ENCODE measurements around the gene ACADS. TPM values are rescaled to one million over a fixed set of nuclear protein-coding genes. Genes with fewer than 3 reads are reported as not detected.

The ACADS gene
- polyA plus RNA-seq, 1 donor from 2014 or later: 3.6 TPM

DNA sequence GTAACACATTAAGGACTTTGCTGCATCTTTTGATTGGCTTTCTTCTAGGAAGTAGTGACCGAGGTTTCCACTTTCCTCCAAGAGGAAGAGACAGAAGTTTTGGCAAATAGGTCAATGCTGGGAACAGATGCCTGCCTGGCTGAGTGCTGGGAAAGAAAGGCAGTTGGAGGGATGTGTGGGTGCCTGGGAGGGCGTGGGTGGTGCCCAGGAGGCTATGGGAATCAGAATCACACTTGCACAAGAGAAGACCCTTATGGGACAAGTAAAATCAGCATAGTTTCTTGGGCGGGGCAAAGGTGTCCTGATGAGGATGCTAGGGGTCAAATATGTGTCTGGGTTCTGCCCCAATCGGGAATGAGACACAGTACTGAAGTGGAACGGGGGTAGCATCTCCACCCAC is 906 bp upstream of the ACADS start:
- H3K27me3 ChIP-seq (ENCODE audit: insufficient read depth, low read depth, low read length): no peaks in the 10 kb centered on the region
- no peak overlapping the region for H3K27ac ChIP-seq (ENCODE audit: low read length)
- TF ChIP-seq POLR2AphosphoS5 (IDR thresholded peaks at IDR 0.05) (no peak), TAF1 (IDR thresholded peaks at IDR 0.05; ENCODE audit: low read depth) (no peak), EZH2 (IDR thresholded peaks at IDR 0.05; ENCODE audit: borderline replicate concordance, insufficient read depth, low read length, poor library complexity, severe bottlenecking) (no peak), SMC3 (conservative IDR thresholded peaks at IDR 0.05; ENCODE audit: poor library complexity) (no peak), RAD21 (conservative IDR thresholded peaks at IDR 0.05) (no peak), EP300 (conservative IDR thresholded peaks at IDR 0.05; ENCODE audit: poor library complexity, severe bottlenecking) (no peak), MXI1 (conservative IDR thresholded peaks at IDR 0.05; ENCODE audit: poor library complexity, severe bottlenecking) (no peak)
- TF ChIP-seq, protein P1, sequence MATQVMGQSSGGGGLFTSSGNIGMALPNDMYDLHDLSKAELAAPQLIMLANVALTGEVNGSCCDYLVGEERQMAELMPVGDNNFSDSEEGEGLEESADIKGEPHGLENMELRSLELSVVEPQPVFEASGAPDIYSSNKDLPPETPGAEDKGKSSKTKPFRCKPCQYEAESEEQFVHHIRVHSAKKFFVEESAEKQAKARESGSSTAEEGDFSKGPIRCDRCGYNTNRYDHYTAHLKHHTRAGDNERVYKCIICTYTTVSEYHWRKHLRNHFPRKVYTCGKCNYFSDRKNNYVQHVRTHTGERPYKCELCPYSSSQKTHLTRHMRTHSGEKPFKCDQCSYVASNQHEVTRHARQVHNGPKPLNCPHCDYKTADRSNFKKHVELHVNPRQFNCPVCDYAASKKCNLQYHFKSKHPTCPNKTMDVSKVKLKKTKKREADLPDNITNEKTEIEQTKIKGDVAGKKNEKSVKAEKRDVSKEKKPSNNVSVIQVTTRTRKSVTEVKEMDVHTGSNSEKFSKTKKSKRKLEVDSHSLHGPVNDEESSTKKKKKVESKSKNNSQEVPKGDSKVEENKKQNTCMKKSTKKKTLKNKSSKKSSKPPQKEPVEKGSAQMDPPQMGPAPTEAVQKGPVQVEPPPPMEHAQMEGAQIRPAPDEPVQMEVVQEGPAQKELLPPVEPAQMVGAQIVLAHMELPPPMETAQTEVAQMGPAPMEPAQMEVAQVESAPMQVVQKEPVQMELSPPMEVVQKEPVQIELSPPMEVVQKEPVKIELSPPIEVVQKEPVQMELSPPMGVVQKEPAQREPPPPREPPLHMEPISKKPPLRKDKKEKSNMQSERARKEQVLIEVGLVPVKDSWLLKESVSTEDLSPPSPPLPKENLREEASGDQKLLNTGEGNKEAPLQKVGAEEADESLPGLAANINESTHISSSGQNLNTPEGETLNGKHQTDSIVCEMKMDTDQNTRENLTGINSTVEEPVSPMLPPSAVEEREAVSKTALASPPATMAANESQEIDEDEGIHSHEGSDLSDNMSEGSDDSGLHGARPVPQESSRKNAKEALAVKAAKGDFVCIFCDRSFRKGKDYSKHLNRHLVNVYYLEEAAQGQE (IDR thresholded peaks at IDR 0.05; ENCODE audit: borderline replicate concordance): no peak
- TF ChIP-seq, protein P2, sequence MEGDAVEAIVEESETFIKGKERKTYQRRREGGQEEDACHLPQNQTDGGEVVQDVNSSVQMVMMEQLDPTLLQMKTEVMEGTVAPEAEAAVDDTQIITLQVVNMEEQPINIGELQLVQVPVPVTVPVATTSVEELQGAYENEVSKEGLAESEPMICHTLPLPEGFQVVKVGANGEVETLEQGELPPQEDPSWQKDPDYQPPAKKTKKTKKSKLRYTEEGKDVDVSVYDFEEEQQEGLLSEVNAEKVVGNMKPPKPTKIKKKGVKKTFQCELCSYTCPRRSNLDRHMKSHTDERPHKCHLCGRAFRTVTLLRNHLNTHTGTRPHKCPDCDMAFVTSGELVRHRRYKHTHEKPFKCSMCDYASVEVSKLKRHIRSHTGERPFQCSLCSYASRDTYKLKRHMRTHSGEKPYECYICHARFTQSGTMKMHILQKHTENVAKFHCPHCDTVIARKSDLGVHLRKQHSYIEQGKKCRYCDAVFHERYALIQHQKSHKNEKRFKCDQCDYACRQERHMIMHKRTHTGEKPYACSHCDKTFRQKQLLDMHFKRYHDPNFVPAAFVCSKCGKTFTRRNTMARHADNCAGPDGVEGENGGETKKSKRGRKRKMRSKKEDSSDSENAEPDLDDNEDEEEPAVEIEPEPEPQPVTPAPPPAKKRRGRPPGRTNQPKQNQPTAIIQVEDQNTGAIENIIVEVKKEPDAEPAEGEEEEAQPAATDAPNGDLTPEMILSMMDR (IDR thresholded peaks at IDR 0.05; ENCODE audit: poor library complexity, severe bottlenecking): no peak
- H3K9me3 ChIP-seq (ENCODE audit: low read length): no peaks in the 10 kb centered on the region
- H3K4me3 ChIP-seq (ENCODE audit: low read length): no peak overlapping the region
- H3K4me2 ChIP-seq (ENCODE audit: low read length): no peak overlapping the region
- H4K20me1 ChIP-seq (ENCODE audit: insufficient read depth): no peaks in the 10 kb centered on the region
- H3K79me2 ChIP-seq (replicated peaks; ENCODE audit: insufficient read depth, low read length): no peaks in the 10 kb centered on the region
- H3K9me2 ChIP-seq (ENCODE audit: insufficient read depth, low read length): no peaks in the 10 kb centered on the region
- no peaks in the 10 kb centered on the region for H3F3A ChIP-seq (ENCODE audit: insufficient read depth, low read length, poor library complexity, severe bottlenecking)
- no peaks in the 10 kb centered on the region for H3K36me3 ChIP-seq (ENCODE audit: insufficient read depth, low read length)
- H3K9ac ChIP-seq (ENCODE audit: low read length): no peak overlapping the region
- no peak overlapping the region for H2AFZ ChIP-seq (ENCODE audit: low read depth, low read length)

DNA sequence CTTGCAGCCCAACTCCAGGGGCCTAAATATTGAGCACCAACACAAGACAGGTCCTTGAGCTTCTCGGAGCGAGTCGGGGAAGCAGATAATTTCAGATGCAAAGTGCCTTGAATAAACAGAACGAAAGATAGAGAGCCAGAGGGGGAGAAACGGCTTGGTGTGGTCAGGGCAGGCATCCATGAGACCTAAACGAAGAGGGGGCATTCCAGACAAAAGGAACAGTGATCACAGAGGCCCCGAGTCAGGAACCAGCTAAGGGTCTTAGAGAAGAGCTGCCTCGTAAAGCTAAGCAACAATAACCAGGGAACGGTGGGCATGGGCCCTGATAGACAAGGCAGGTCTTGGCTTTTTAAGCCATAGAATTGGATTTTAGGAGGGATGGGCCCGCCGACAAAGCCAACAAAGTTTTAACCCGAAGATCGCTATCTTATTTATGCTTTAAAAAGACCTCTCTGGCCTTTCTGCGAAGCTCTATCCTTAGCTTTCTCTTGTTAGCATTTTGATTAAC is 421 bp upstream of the ACADS start:
- H3K27ac ChIP-seq (ENCODE audit: low read length): no peak overlapping the region
- H3K27me3 ChIP-seq (ENCODE audit: insufficient read depth, low read depth, low read length): no peaks in the 10 kb centered on the region
- H3K36me3 ChIP-seq (ENCODE audit: insufficient read depth, low read length): no peaks in the 10 kb centered on the region
- H2AFZ ChIP-seq (ENCODE audit: low read depth, low read length): no peak overlapping the region
- no peaks in the 10 kb centered on the region for H4K20me1 ChIP-seq (ENCODE audit: insufficient read depth)
- H3K9me3 ChIP-seq (ENCODE audit: low read length): no peaks in the 10 kb centered on the region
- H3K9me2 ChIP-seq (ENCODE audit: insufficient read depth, low read length): no peaks in the 10 kb centered on the region
- H3K9ac ChIP-seq (ENCODE audit: low read length): no peak overlapping the region
- TF ChIP-seq, protein P1 (IDR thresholded peaks at IDR 0.05; ENCODE audit: borderline replicate concordance): no peak
- TF ChIP-seq, protein P2 (IDR thresholded peaks at IDR 0.05; ENCODE audit: poor library complexity, severe bottlenecking): no peak
- no peak for TF ChIP-seq TAF1 (IDR thresholded peaks at IDR 0.05; ENCODE audit: low read depth)
- TF ChIP-seq EP300 (conservative IDR thresholded peaks at IDR 0.05; ENCODE audit: poor library complexity, severe bottlenecking): no peak
- TF ChIP-seq RAD21 (conservative IDR thresholded peaks at IDR 0.05): no peak
- TF ChIP-seq EZH2 (IDR thresholded peaks at IDR 0.05; ENCODE audit: borderline replicate concordance, insufficient read depth, low read length, poor library complexity, severe bottlenecking): no peak
- no peak for TF ChIP-seq SMC3 (conservative IDR thresholded peaks at IDR 0.05; ENCODE audit: poor library complexity)
- no peak for TF ChIP-seq POLR2AphosphoS5 (IDR thresholded peaks at IDR 0.05)
- TF ChIP-seq MXI1 (conservative IDR thresholded peaks at IDR 0.05; ENCODE audit: poor library complexity, severe bottlenecking): no peak
- no peaks in the 10 kb centered on the region for H3K79me2 ChIP-seq (replicated peaks; ENCODE audit: insufficient read depth, low read length)
- no peak overlapping the region for H3K4me2 ChIP-seq (ENCODE audit: low read length)
- H3K4me3 ChIP-seq (ENCODE audit: low read length): peak overlapping the region; percentile 66
- H3F3A ChIP-seq (ENCODE audit: insufficient read depth, low read length, poor library complexity, severe bottlenecking): no peaks in the 10 kb centered on the region

Data from neural cell (in vitro differentiated cells).